ENCODE results near the gene MON1B. TPM values are rescaled to one million over a fixed set of nuclear protein-coding genes. Genes with fewer than 3 reads are reported as not detected.

MON1B gene
- total and polyA plus RNA-seq, 2 donors (not counting 3 experiments of a cell fraction or from before 2014, with no cell fraction given) = 35.8 to 57.0 TPM

- no peaks in the 10 kb centered on the region for H3K9me3 ChIP-seq (replicated peaks; ENCODE audit: control insufficient read depth, insufficient read depth, low read length)
- H3K36me3 ChIP-seq (ENCODE audit: control insufficient read depth in 2 of 2, extremely low read depth in 1 of 2, insufficient read depth in 2 of 2, low read length in 2 of 2) = no peaks in the 10 kb centered on the region
- no TSS peak for BruUV-seq (replicated peaks)
- no peak overlapping the region for H3K9ac ChIP-seq (replicated peaks; ENCODE audit: extremely low read depth, insufficient read depth, low read length)
- ChIA-PET CTCF (interaction anchor here (0.6 to 1.3 kb wide), 4 partner anchors 11 to 360 kb away, joined by 3 to 4 read pairs (median 3); no protein-coding TSS in a partner anchor), POLR2A (no interaction called here)
- no peaks in the 10 kb centered on the region for H3K79me2 ChIP-seq (ENCODE audit: control insufficient read depth, insufficient read depth, low read length)
- H3K27ac ChIP-seq (ENCODE audit: insufficient read depth, low read depth, low read length) = no peak overlapping the region
- no peaks in the 10 kb centered on the region for H3K9me1 ChIP-seq (replicated peaks; ENCODE audit: control insufficient read depth, extremely low read depth, insufficient read depth, low read length)
- no peak overlapping the region for H3K4me2 ChIP-seq (ENCODE audit: insufficient read depth, low read length)
- DNase-seq (ENCODE audit: low read depth, low spot score) (no peak), FAIRE-seq (no peak)
- TF ChIP-seq GATA2 (IDR thresholded peaks at IDR 0.05; ENCODE audit: insufficient read depth, insufficient read length, low read depth, low read length) (no peak), CTCF (IDR thresholded peaks at IDR 0.05; ENCODE audit: extremely low read depth in 1 of 2, insufficient read depth in 1 of 2, low read depth in 1 of 2, low read length in 2 of 2) (peak; percentile 41 to 44), MYC (IDR thresholded peaks at IDR 0.05; ENCODE audit: low read depth, low read length) (no peak)
- no peaks in the 10 kb centered on the region for H4K20me1 ChIP-seq (replicated peaks; ENCODE audit: control insufficient read depth, extremely low read depth, insufficient read depth, low read length)
- no peaks in the 10 kb centered on the region for H3K4me1 ChIP-seq (ENCODE audit: control insufficient read depth, extremely low read depth, insufficient read depth, low read length)
- no peak overlapping the region for H3K4me3 ChIP-seq (replicated peaks in 1 of 3; ENCODE audit: insufficient read depth in 1 of 3, low read depth in 1 of 3, low read length in 3 of 3)
- no peak overlapping the region for H2AFZ ChIP-seq (ENCODE audit: low read depth, low read length)
- intact Hi-C loops (cut with micrococcal nuclease) = no loop called here
- H3K27me3 ChIP-seq (ENCODE audit: control insufficient read depth in 2 of 2, insufficient read depth in 2 of 2, low read length in 2 of 2) = no peaks in the 10 kb centered on the region
- dilution Hi-C loops (cut with MboI; ENCODE audit: extremely low pct_ligation_motif_present, low sequenced_read_pairs) = no loop called here
These were observed 32.2 kb downstream of the MON1B start for GRCh38 chr16:77223184-77223583.

GRCh38 chr16:77225182-77225581 lies 34.2 kb downstream of the MON1B start:
- FAIRE-seq (no peak), DNase-seq (ENCODE audit: low read depth, low spot score) (no peak)
- Histone ChIP-seq H3K36me3 (ENCODE audit: control insufficient read depth in 2 of 2, extremely low read depth in 1 of 2, insufficient read depth in 2 of 2, low read length in 2 of 2) (no peaks in the 10 kb centered on the region), H3K79me2 (ENCODE audit: control insufficient read depth, insufficient read depth, low read length) (no peaks in the 10 kb centered on the region), H3K9me1 (replicated peaks; ENCODE audit: control insufficient read depth, extremely low read depth, insufficient read depth, low read length) (no peaks in the 10 kb centered on the region), H3K4me3 (replicated peaks in 1 of 3; ENCODE audit: insufficient read depth in 1 of 3, low read depth in 1 of 3, low read length in 3 of 3) (no peak overlapping the region), H3K4me1 (ENCODE audit: control insufficient read depth, extremely low read depth, insufficient read depth, low read length) (no peaks in the 10 kb centered on the region), H2AFZ (ENCODE audit: low read depth, low read length) (no peak overlapping the region), H3K9ac (replicated peaks; ENCODE audit: extremely low read depth, insufficient read depth, low read length) (no peak overlapping the region), H4K20me1 (replicated peaks; ENCODE audit: control insufficient read depth, extremely low read depth, insufficient read depth, low read length) (no peaks in the 10 kb centered on the region), H3K27ac (ENCODE audit: insufficient read depth, low read depth, low read length) (no peak overlapping the region), H3K27me3 (ENCODE audit: control insufficient read depth in 2 of 2, insufficient read depth in 2 of 2, low read length in 2 of 2) (no peaks in the 10 kb centered on the region), H3K9me3 (replicated peaks; ENCODE audit: control insufficient read depth, insufficient read depth, low read length) (no peaks in the 10 kb centered on the region), H3K4me2 (ENCODE audit: insufficient read depth, low read length) (no peak overlapping the region)
- no TSS peak for BruUV-seq (replicated peaks)
- dilution Hi-C loops (cut with MboI; ENCODE audit: extremely low pct_ligation_motif_present, low sequenced_read_pairs) = loop anchor here (25.0 kb wide), 1 partner anchor 362 kb away; no protein-coding TSS in a partner anchor
- TF ChIP-seq GATA2 (IDR thresholded peaks at IDR 0.05; ENCODE audit: insufficient read depth, insufficient read length, low read depth, low read length) (no peak), CTCF (IDR thresholded peaks at IDR 0.05; ENCODE audit: extremely low read depth in 1 of 2, insufficient read depth in 1 of 2, low read depth in 1 of 2, low read length in 2 of 2) (no peak), MYC (IDR thresholded peaks at IDR 0.05; ENCODE audit: low read depth, low read length) (no peak), POLR2A (IDR thresholded peaks at IDR 0.05; ENCODE audit: low read depth, low read length) (no peak), EZH2 (IDR thresholded peaks at IDR 0.05; ENCODE audit: borderline replicate concordance, low read depth, low read length, severe bottlenecking) (no peak), POLR2AphosphoS5 (IDR thresholded peaks at IDR 0.05; ENCODE audit: insufficient read depth, low read depth, low read length) (no peak), FOS (IDR thresholded peaks at IDR 0.05; ENCODE audit: borderline replicate concordance, insufficient read depth, low read length) (no peak), MAX (IDR thresholded peaks at IDR 0.05; ENCODE audit: insufficient read depth, insufficient read length) (no peak), JUN (IDR thresholded peaks at IDR 0.05; ENCODE audit: borderline replicate concordance, insufficient read depth, insufficient read length, low read depth) (no peak)
- POLR2A ChIA-PET = no interaction called here
- intact Hi-C loops (cut with micrococcal nuclease) = no loop called here
- CTCF ChIA-PET = no interaction called here
